GM18870 (cell line): Measurements from ENCODE around the gene CD69.
"Not testable (repeated sequence)": the region's sequence is repeated elsewhere in the genome, so short reads cannot be mapped to it uniquely, and the experiment has no call there.

Experiments used
- ATAC-seq: cut with Tn5 transposase; IDR thresholded peaks from one replicate; pipeline ENCODE4 v1.9.1; 2021; ENCODE audit warnings: moderate library complexity; ENCODE audit not compliant: unreplicated experiment

Gene CD69

DNA sequence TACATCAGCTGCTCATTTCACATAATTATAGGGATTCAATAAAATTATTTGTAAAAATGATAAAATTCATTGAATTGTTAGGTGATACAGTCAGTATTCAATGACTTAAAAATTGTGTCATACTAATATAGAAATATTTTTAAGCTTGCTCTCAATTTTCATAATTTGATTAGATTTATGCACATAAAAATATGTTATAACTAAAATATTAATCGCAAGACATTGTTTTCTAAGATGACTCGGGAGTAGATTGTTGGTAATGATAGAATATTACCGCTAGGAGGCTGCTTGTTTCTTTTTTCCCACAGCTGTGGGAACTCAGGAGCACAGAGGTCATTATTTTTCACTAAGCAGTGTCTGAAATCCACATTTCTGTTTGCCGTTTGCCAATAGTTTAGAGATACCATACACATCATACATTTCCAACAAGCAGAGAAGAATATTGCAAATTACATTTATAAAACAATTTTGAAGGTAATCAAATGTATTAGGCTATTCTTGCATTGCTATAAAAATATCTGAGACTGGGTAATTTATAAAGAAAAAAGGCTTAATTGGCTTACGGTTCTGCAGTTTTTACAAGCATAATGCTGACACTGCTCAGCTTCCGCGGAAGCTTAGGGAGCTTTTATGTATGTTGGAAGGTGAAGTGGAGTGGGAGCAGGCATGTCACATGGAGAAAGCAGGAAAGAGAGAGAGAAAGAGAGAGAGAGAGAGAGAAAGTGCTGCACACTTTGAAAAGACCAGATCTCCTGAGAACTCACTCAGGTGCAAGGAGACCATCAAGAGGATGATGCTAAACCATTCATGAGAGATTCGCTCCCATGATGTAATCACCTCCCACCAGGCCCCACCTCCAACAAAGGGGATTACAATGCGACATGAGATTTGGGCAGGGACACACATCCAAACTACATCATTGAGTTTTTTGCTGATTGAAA is 9.2 kb downstream of the CD69 start:
- no peak for ATAC-seq

DNA sequence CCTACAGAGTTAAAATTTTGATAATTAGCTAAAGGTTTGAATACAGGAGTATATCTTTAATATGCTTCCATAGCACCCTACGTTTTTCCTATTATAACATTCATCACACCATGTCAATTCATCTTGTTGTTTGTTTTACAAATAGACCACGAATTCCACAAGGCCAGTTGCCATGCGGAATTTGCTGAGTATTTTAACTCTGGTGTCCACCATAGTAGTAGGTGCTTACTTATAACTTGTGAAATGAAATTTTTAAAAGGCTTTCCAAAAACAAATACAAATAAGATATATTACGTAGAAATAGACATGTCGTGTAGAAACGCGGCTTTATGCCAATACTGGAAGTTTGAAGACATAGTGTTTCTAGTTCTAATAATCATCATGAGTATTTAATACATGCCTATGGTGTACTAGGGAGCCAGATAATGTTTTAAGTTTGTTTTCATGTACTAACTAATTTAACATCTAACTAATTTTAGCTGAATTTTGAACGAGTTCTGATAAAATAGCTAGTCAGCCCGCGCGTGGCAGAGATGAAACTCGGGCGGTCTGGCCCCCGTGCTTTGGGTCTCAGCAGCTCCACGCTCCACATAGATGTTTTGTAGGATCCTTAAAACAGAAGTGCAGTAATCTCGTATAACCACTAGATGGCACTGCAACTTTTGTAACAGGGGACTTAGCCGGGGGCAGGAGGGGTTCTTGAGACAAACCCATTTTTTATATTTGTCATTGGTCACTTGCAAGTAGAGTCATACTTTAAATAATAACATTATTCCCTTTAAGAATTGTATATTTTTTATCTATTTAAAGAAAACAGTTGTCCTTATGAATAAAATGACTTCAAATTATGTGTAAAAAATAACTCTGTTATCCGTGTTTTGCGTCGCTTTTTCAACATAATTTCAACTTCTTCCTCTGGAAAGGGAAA is 10.2 kb downstream of the CD69 start:
- peak; percentile 48 for ATAC-seq

DNA sequence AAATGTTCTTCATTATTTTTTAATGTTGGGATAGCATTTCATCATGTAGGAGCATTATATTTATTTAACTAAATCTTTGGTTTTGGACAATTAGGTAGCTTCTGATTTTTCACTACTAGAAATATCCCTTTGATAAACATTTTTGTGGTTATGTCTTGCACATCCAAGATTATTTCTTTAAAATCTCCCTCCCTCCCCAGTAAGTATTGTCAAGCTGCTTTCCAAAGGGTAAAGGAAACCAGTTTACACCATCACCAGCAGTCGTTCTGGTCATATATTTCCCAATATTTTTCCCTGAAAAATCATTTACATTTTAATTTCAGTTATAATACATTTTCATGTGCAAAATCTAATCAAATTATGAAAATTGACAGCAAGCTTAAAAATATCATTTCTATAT is 11.1 kb downstream of the CD69 start:
- no peak for ATAC-seq

DNA sequence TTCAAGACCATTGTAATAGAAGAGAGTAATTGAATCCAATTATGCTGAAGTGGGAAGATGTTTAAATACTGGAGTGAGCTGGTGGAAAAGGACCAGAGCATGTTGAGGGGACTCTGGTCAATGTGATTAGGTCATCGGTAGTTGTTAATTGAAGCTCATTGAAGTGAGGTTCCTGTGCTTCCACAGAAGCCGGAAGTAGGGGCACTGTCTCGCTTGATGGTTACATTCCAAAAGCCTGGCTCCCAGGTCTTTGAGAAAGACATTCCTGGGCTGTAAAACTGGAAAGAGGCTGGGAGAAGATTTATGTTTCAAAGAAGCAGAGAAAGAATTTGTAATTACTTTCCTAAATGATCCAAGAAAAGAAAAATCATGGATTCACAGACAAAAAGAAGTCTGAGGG is 15.5 kb downstream of the CD69 start:
- no peak for ATAC-seq

GRCh38 chr12:9742661-9743060 is 18.0 kb downstream of the CD69 start:
- no peak for ATAC-seq

DNA sequence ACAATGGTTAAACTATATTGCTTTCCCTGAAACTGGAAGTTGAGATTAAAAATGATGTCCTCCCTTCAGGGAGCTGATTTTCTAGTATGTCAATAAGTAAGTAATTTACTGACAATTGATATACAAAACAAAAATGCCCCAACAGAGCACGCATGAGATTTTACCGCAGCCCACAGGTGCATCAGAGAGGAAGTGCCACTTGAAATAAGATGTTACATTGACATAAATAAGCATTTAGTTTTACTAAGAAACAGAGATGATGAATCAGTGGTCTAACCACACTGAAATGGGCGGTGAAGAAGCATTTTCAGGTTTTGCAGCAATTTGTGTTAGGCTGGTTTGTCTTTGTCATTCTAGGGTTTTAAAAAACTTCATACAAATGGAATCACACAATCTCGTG is 19.0 kb downstream of the CD69 start:
- peak; percentile 68 for ATAC-seq

- ATAC-seq: no peak
Measured at GRCh38 chr12:9740106-9740750, 20.5 kb downstream of the CD69 start.

DNA sequence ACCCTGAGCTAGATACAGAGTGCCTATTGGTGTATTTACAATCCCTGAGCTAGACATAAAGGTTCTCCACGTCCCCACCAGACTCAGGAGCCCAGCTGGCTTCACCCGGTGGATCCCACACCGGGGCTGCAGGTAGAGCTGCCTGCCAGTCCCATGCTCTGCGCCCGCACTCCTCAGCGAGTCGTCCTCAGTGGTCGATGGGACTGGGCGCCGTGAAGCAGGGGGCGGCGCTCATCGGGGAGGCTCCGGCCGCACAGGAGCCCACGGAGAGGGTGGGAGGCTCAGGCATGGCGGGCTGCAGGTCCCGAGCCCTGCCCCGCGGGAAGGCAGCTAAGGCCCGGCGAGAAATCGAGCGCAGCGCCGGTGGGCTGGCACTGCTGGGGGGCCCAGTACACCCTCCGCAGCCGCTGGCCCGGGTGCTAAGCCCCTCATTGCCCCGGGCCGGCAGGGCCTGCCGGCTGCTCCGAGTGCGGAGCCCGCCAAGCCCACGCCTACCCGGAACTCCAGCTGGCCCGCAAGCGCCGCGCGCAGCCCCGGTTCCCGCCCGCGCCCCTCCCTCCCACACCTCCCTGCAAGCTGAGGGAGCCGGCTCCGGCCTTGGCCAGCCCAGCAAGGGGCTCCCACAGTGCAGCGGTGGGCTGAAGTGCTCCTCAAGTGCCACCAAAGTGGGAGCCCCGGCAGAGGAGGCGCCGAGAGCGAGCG is 21.1 kb downstream of the CD69 start:
- not testable (repeated sequence) for ATAC-seq

DNA sequence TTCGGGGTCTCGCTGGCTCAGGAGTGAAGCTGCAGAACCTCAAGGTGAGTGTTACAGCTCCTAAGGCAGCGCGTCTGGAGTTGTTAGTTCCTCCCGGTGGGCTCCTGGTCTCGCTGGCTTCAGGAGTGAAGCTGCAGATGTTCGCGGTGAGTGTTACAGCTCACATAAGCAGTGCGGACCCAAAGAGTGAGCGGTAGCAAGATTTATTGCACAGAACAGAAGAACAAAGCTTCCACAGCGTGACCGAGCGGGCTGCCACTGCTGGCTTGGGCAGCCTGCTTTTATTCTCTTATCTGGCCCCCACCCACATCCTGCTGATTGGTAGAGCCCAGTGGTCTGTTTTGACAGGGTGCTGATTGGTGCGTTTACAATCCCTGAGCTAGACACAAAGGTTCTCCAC is 21.8 kb downstream of the CD69 start:
- ATAC-seq: not testable (repeated sequence)

DNA sequence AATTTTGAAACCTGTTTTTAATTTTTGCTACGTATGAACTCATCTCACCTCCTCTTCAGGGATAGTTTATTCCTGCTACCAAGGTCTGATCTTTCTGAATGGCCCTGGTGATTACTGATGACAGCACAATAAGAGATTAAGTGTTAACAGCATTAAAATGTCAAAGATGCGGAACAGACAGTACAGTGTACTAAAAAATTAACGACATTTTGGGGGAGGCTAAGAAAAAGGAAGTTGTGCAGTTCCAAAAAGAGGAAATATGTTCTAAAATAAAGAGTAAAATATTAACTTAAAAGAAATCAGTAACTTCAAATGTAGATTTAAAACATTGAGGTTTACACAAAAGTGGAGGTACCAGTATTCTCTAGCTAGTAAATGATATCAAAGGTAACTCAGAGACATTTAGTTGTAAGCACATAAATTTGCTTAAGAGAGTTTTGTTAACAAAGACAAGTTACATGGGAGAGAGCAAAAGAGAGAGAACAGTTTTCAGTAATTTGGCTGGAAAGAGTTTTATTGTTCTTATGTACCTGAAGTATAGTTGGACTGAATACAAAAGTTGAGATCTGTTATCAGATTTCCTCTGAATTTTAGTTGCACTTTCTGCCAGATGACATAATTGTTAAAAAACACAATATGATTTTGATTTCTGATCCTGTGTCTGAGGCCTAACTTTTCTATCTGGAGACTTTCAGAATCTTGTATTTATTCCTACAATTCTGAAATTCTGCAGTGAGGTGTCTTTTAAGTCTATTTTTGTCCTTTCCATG is 23.6 kb downstream of the CD69 start:
- no peak for ATAC-seq

- no peak for ATAC-seq
Measured at GRCh38 chr12:9735601-9736000, 25.1 kb downstream of the CD69 start.

DNA sequence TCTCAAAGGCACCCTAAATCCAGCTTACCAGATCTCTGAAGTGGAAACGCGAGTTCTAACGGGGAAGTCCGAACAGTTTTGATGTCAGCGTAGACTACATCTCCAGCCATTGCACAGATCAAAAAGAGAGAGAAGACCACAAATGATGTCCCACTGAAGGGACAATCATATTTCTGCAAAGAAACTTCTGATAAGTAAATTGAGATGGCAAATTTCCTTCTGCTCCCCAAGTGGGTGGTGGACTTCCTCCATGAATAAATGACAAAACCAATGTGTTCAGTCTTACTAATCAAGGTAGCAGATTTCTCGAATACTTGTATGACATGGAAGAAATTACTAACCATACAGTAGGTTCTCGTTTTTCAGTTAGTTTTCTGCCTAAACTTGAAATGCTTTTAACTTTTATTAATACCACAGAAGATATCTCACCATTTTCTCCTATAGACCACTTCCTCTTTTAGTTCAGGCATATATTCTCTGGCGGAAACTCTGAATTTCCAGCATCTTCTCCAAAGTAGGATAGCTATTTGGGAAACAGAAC is 27.7 kb downstream of the CD69 start, which contains the start of gene CLECL1:
Gene CLECL1, minus strand, starts transcription at position 177 of the 541 bp plus-strand sequence.
- peak; percentile 32 for ATAC-seq

DNA sequence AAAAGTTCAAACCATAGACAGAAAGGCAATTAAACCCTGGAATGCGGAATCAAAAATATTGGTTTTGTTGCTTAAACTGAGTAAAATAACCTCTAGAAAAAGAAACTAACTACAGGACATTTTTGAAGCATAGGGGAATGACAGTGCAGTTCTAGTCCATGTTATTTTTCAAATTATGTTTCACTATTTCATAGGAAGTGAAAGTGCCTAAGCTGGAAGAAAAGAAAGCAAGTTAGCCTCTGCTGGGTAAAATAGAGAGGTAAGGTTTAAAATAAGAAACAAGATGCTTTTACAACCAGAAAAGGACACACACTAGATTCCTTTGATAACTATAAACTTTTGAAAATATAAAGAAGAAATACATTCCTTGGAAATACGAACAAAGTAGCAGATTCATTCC is 28.9 kb downstream of the CD69 start:
- no peak for ATAC-seq

GRCh38 chr12:9731393-9731792 is 29.3 kb downstream of the CD69 start:
- no peak for ATAC-seq

DNA sequence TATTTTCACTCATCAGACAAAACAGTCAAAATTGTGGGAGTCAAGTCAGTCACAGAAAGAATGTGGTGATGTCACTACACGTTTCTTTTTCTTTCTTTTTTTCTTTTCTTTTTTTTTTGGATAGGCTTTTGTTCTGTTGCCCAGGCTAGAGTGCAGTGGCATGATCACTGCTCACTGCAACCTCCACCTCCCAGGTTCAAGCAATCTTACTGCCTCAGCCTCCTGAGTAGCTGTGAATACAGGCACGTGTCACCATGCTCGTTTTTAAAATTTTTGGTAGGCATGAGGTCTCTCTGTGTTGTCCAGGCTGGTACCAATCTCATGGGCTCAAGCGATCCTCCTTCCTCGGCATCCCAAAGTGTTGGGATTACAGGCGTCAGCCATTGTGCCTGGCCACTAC is 30.1 kb downstream of the CD69 start:
- no peak for ATAC-seq

DNA sequence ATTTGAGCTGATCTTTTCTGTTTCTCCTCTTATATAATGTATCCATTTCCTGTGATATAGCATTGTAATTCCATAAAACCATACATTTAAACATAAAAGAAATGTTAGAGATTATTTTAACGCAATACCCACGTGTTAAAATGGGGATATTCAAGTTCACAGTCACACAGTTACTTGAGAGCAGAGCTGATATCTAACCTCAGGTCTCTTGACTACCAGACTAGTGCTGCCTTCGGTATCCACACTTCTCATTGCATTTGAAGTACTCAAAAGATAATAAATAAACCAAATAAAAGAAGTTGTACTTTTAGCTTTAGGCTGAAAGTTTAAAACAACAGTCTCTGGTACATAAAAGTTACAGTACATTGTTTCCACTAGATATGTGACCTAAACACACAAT is 30.7 kb downstream of the CD69 start:
- no peak for ATAC-seq

DNA sequence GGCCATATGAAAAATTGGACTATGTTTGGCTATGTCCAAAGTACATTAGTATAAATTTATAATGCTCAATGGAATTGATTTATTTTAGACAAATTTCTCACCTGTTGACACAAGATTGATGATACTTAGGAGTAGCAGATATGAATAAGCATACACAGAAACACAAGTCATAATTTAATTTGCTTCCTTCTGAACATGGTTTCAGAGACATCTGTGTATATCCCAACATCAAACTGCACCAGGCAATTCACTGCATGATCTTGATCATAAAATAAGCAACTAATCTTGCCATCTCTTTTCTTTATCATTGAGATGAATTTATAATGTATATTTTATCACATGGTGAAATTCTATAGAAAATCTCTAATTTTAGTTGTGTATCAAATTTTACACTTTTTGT is 31.6 kb downstream of the CD69 start:
- no peak for ATAC-seq

GRCh38 chr12:9727813-9728212 is 32.9 kb downstream of the CD69 start:
- ATAC-seq: no peak

DNA sequence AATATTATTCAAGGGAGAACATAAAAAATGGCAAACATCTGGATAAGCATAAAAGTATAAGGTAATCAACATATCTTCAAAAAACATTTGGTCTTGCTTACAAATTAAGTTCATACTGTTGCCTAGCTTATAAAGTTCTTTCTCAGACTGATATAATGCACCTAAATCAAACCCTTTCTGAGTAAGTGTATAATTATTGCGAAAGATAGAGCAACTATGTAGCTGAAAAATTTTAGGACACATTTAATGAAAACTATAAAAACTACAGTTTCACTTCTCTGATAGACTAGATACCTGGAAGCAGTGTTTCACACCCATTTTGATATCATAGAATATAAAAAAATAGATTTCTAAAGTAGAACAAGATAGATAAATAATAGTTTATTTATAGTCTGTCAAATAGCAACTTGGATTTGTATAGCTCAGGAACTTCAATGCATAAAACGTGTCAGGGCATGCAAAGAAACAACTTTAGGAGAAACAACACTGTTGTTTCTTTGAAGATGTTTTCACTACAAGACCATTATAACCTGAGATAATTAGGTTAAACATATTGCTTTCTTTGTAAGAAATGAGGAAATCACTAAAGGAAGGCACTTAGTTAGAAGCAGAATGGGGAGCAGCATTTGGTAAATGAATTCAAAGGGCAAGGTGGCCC is 35.4 kb downstream of the CD69 start:
- ATAC-seq: no peak
